Left kidney (tissue), 2 donors: ENCODE results near the gene FAM222A. TPM values are rescaled to one million over a fixed set of nuclear protein-coding genes. Genes with fewer than 3 reads are reported as not detected.
A peak's percentile ranks its signal among the peaks of the same experiment; 100 is the strongest.

Source experiments
- DNase-seq: peaks from one replicate; pipeline ENCODE4 v3.0.0-alpha.2; 2013
- polyA plus RNA-seq: library from polyadenylated mRNA; unstranded; fragments of 120-200 nt; gene quantifications from one replicate; pipeline ENCODE4 v1.2.1, GENCODE V29; 2013; ENCODE audit not compliant: insufficient read length

The FAM222A gene
- polyA plus RNA-seq, 1 donor, result 6.5 TPM

DNA sequence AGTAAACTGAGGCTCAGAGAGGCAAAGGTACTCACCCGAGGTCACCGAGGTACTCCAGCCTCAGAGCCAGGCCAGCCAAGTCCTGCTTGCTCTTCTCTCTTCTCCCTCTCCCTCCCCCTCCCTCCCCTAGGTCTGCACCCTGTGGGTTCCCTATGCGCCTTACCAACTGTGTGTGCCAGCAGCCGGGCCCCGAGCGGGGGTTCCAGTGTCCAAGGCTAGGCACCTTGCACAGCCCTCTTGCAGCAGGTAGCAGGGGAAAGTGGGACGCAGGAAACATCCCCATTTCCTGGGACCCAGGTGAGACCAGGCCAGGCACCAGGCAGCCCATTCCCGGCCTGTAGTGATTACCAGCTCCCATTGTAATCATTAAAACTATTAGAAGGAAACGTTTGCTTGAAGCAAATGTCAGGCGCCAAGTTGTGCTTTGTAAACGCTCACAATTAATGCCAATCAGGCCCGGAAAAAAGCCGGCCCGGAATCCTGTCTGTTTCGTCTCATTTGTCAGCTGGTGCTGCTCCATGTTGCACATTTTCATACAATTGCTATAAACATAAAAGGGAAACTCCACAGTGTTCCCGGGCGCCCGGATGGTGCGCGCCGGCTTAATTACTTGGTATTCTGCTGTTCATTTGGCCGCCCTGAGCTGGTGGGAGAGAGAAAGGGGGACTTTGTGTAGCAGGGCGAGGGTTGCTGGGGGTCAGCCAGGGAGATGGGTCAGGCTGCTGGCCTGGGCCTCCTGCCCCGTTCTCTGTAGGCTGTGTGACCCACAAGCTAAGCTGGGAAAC lies 11.9 kb downstream of the FAM222A start:
- DNase-seq, result no peak

DNA sequence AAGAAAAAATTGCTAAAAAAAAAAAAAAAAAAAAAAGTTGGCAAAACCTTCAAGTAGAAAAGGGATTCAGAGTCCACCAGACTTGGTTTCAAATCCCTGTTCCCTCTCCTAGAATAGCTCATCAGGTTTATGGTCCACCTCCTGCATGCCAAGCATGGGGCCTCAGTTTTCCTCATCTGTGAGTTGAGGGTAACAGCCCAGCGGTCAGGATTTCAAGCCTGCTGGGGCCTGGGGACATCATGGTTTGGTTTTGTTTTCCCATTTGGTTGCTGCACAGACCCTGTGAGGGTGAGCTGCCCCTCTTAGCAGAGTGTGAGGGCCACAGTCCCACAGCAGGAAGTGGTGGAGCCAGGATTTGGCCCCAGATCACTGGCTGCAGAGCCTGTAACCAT lies 12.5 kb downstream of the FAM222A start:
- no peak for DNase-seq

DNA sequence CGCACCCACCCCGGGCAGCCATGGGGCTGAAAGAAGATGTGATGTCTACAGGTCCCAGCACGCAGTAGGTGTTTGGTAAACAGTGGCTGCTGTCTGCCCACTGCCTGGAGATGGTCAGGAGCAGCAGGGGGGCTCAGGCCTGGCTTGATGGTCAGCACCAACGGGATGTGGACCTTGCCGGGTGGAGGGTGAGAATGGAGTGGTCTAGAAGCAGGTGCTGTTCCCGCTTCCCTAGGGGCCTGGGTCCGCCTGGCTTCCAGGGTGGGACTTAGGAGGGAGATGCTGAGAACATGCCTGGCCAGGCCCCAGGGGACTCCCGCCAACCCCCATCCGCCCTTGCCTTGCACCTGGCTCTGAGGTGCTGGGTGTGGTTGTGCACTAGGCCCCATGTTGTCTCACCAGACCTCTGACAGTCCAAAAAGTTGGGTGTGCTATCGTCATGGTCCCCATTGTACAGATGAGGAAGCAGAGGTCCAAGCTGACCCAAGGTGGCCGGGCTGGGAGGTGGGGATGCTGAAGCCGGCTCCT lies 12.9 kb downstream of the FAM222A start:
- no peak for DNase-seq

DNA sequence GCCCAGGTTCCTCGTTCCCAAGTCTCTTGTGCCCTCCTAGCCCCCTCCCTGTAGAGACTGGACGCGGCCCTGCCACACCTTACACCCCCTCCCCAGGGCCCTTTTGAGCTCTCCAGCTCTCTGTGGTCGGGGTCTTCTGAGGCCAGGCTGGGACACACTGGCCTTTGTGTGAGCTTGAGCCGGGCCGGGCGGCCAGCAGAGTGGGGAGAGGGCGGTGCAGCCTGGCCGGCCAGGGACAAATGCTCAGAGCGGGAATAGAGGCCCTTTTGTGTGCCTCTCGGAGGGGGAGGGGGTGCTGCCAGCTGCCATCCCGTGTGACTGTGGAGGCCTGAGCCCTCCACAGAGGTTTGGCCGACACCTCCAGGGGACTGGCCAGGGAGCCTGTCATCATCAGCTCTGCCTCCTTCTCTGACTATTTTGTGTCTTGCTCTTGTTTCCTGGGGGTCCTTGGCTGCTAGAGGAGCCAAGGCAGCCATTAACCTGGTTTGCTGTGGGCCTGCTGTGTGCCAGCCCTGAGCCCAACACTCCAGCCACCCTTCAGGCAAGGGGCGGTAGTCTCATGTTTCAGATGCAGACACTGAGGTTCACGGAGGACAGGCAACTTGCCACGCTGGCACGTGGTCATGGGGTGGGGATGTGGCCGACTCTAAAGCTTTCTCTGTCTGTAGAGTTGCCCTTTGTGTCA lies 13.6 kb downstream of the FAM222A start:
- DNase-seq, result no peak

DNA sequence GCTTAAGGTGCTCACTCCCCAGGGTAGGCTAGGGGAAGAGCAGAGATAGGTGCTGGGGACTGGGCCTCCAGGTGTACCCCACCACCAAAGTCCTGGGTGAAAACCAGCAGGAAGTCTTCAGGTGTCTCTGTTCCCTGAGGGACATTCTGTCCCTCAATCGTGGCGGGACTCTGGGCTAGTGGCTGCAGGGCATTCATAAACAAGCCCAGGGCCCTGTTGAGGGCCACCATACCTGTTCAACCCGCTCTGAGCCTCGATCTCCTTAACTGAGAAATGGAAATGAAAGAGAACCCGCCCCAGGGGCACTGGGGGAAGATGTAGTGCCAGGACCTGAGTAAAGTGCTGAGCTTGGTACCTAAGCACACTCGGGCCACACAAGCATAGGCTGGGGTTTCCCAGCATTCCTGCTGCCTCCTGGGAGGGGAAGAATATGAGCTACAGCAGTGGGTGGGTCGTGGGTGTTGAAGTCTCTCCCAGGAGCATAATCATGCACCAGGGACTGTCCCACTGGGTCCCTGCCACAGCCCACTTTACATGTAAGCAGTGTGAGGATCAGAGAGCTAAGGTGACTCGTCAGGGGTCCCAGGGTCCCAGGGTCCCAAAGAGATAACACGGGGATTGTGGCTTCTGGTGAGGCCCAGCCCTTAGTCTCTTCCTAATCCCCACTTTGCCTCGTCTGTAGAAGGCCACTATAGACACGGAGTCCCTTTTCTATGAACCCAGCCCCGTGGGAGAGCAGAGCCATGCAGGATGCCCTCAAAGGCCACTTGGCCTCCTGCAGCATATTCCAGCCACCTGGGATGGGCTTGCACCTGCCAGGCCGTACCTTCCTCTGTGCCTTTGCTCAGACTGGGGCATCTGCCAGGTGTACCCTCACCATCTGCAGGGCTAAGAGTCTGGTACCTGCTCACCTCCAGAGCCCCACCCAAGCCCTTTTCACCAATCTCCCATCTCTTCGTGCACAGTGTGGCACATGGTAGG lies 14.4 kb downstream of the FAM222A start:
- no peak for DNase-seq

DNA sequence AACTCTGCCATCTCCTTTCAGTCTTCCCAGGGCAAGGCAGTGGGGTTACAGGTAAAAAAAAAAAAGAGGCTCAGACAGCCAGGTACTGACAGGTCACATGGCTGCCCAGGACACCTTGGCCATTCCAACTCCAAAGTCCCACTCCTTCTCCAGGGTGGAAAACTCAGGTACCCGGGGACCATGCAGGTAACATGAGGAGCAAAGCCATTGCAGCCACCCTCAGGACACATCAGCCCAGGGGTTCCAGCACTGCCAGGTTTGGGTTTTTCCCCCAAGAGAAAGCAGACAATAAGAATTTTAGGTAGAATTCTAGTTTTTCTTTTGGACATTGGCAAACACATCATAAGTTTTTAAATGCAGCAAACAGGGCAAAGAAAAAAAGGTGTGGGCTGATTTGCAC lies 15.3 kb downstream of the FAM222A start:
- DNase-seq, result no peak

DNA sequence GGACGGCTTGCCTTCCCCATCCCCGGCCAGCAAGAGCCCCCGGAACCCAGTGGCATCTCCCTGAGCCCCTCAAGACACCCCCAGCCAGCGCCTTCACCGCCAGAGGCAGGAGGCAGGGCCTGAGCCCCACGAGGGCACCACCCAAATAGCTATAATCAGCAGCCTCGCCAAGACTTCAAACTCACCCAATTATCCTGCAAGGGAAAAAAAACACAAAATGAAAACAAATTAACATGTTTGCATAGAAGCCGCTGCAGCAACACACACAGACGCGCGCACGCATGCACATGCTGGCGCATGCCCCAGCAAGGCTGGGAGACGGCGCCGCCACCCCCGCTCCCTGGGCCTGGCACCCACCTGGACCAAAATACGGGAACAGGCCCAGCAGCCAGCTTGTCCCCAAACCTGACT lies 15.8 kb downstream of the FAM222A start:
- no peak for DNase-seq

DNA sequence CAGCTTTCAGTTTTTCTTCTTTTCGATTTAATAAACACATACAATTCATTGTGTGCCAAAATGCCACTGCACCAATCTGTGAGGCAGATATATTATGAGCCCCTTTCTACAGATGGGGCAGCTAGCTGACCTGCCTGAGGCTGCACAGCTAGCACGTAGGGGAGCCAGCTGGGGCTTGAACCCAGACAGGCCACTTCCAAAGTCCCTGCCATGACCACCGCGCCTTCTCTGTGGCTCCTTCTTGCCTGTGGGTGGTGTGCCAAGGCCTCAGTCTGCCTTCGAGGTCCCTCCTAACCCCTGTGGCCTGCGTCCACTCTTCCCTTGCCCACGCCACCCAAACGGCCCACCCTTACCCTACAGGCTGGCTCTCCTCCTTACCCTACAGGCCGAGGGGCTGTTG lies 16.2 kb downstream of the FAM222A start:
- DNase-seq, result no peak

DNA sequence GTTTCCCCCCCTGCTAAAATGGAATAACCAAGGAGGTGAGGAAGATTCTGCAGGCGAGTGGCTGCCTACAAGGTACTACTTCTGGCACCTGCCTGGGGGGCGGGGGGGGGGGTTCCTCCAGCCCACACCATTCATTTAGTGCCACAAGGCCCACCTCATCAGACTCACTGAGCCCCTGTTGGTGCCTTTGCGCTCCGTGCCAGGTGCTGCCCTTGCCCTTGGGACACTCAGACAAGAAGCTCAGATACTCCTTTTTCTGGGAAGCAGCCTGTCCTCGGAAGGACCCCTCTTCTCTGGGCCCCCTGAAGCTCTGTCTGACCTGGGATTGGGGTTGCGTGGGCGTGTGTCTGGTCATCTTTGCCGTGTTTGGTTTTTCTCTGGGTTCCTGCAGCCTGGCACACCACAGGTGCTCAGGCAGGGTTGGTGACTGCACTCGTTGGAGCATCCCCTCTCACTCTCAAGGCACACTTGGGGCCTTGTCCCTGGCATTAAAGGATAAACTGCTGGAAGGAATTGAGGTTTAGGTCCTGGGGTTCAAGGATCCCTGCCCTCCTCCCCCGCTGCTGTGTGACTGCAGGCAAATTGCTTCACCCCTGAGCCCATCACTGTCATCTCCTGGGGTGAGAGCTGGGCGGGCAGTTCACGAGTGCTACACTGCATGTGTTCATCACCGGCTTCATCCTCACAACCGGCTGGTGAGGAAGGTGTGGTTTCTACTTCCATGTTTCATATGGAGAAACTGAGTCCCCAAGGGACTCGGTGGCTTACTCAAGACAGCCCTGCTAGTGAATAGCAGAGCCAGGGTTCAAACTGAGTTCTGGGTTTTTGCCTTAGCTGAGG lies 16.9 kb downstream of the FAM222A start:
- no peak for DNase-seq

DNA sequence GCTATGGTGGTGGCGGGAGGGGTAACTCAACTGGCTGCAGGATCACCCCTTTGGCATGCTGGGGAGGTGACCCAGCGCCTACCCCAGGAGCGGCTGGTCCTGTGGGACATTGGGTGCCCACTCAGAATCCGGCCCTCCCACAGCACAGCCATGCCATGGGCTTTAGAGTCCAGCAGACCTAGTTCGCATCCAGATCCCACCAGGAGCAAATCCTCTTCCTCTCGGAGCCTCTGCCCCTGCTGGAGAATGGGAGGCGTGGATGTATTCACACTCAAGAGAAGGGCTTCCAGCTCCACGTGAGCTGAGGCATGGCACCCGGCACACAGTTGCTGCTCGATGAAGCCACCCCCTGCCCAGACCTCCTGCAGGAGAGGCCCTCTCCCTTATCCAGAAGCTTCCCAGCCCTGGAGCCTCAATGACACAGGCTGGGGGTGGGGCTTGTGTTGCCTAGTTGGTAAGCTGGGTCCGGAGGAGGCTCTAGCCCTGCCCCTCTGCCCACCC lies 17.7 kb downstream of the FAM222A start:
- no peak for DNase-seq

DNA sequence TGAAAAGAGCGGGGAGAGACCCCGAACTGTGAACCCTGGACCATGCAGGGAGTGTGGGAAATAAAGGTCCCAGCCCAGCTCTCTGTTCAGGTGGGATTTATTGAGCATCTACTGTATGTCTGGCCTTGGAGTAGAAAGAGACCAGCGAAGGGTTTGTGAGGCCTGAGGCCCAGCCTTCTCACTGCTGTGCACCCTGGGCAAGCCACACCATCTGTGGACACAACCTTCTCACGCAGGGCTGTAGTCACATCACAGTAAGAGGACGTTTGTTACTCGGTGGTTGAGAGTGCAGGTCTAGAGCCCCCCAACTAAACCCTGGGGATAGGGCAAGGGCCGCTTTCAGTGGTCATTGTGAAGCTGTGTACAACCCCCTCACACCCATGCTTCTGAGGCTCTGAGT lies 18.2 kb downstream of the FAM222A start:
- no peak for DNase-seq

DNA sequence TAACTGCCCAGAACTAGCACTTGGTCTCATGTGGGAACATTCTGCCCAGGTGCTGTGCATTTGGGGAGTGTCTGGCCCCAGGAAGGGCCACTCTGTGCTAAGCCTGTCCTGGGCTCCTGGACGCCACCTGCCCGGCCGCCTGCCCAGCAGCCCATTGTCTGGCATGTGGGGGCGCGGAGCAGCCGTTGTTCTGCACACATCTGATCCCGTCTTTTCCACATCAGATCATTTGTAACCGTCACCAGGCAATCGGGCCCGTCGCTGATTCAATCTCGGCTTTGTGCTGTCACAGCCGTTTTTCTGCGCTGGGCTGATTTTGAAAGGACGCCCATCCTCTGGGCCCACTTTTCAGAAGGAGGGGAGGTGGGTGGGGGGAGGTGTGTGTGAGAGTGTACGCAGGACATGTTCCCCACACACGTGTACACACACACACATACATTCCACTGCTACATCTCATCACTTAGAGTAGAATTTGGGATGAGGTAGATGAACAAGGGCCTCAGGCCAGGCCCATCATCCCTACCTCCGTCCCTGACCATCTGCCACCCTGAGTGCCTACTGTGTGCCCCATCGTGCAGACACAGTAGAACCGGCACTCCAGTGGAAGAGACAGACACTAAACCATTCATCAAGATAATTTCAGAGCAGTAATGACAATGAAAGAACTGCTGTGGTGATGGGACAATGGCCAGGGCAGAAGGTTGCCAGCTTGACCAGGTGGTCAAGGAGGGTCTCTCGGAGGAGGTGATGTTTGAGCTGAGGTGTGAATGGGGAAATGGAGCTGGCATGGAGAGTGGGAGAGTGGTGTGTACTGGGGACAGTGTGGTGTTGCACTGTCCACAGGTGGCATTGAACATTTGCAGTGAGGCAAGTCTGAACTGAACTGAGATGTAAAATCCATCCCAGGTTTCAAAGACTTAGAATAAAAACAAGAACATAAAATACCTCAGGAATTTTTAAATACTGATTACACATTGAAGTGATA lies 19.0 kb downstream of the FAM222A start:
- DNase-seq, result no peak

DNA sequence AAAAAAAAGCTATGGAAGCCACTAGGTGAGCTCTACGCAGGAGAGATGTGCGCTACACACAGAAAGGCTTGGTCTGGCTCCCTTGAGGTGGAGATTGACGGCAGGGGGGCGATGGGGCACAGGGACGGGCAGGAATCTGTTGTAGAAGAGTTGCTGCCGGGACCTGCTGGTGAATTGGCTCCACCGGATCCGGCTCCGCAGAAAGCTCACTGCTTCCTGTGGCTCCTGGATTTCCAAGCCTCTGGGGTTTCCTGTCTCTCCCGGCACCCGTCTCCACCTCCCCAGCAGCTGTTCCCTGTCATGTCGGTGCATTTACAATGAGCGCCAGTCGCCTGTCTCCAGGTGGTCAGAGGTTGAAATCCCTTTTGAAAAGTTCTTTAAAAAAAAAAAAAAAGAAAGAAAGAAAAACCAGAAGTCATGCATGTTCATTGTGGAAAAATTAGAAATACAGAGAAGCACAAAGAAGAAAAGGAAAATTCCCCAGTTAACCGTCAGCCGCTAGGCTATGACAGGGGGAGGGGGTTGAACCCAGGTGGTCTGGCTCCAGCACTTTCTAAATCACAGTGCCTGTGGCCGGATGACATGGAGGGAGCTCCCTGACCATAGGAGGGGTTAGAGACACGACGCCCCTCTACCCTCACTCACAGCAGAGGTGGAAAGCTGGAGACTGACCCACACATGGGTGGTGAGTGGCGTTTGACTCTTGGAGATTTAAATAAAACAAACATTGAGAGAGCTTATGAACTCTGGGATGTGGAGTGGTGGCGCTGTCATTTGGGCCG lies 20.8 kb downstream of the FAM222A start:
- DNase-seq, result peak; percentile 55

DNA sequence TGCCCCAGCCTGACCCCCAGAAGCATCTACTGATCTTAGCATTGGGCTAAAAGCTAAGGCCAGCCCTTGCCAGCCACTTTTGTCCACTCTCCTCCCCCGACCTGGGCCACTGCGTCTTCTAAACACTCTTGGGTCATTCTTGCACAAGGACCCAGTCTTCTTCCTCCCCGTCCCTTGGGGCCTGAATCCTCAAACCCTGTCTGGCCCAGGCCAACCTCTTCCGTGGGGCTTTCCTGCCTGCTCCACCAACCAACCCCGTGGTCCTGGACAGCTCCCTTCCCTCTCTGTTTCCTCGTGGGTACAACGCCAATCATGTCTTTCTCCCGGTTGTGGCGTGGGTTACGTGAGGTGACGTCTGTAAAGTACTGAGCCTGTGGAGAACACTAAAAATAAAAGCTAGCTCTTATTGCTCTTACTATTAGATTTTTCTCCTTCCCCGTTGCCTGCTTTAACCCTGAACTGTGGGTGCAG lies 21.5 kb downstream of the FAM222A start:
- no peak for DNase-seq

DNA sequence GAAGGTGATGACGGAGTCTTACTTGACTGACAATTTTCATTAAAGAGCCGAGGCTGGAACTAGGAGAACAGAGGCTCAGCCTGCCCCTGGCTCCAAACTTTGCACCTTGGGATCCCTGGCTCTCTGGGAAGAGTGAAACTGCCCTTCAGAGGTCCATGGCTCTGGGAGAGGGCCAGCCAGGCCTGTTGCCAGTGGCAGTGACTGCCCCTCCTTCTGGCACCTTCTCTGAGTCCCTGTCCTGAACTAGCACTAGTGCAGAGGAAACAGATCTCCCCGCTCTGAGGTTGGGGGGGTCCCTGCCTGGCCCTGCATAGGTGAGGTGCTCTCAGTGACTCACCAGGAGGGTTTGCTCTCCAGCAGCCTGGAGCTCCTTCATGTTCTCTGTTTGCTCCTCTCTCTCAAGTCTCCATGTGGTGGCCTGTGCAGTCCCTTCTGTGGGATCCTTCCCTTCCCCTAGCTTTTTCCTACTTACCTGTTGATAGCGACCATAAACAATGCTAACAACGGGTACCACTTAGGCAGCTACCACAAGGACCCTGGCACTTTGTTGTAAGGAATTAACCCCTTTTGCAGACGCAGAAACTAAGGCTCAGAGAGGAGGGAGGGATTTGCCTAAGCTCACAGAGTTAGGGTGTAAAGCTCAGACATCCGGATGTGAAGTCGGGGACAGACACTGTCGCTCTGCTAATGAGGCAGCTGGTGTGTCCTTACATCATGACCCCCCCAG lies 22.4 kb downstream of the FAM222A start:
- DNase-seq, result no peak

DNA sequence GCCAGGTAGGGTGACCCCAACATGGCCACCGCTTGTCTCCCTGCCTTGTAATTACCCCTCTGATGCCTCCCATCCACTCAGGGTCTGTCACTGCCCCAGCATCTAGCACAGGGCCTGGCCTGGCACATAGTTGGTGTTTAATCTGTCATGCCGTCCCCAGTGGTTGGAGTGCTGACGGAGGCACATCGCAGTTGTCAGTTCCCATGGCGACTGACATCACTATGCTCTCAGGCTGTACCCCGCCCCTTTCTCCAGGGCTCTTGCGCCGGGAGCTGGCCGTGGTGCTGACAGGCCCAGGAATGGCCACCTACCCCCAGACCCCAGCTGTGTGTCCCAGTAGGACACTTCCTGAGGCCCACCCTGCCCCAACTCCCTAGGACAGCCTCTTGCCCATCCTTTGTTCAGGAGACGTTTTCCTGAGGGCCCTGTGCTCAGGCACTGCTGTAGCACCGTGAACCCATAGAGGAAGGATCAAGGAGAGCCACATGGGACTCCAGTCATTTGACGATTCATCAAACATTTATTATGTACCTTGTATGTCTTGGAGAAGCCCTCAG lies 23.0 kb downstream of the FAM222A start:
- peak; percentile 75 for DNase-seq

DNA sequence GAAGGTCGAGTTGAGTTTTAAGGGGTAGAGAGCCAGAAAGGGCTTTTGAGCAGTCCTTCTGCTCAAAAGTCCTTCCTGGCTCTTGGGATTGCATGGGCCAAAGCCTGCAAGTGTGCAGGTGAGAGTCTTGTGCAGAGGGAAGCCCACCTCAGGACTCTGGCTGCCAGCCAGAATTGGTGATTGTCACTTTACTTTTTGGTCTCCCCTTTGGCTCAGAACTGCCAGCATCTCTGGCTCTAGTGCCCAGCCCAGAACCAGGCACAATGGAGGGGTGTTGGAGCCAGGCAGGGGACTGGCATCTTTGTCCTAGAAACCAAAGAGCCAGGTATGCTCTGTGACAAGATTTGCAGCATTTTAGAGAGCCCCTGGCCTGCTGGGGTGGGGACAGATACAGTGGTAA lies 23.5 kb downstream of the FAM222A start:
- DNase-seq, result no peak

DNA sequence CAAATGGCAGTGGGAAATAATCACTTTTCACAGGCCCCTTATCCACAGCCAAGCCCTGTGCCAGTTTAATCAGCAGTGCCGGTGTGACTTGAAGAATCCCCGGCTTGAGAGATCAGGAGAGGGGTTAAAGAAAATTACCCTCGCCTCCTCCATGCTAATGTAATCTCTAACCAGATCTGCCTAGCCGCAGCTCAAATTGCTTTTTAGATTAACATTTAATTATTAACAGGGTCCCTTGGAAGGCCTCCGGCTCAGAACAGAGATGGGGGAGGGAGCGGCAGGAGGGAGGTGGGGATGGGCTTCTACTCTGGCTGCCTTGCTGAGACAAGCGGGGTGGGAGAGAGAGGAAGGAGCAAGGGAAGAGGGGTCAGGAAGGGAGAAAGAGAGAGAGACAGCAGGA lies 24.0 kb downstream of the FAM222A start:
- DNase-seq, result peak; percentile 66
